Measurements from ENCODE around the gene DUXA. TPM values are rescaled to one million over a fixed set of nuclear protein-coding genes. Genes with fewer than 3 reads are reported as not detected.

DUXA gene
- total RNA-seq = not detected in 2 replicates

DNA sequence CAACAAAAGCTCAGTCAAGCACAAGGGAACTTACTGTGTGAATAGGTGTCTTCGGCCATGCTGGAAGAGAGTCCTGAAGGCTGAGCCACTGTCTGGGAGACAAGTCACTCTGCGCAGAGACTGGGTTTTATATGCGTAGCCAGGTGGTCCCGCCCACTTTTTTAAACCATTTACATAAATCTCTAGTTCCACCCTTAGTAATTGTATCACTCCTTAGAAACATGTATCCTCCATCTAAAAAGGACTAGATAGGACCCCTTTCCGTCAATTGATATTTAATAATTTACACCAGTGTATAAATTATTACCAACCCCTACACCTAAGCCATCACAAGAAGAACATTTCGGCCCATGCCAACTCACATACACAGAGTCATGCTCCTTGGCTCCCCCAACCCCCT, at the start of gene DUXA:
Gene DUXA (minus strand): TSS at position 101 of the 400 bp plus-strand sequence. CDS start 42 bp downstream, at position 59.

DNA sequence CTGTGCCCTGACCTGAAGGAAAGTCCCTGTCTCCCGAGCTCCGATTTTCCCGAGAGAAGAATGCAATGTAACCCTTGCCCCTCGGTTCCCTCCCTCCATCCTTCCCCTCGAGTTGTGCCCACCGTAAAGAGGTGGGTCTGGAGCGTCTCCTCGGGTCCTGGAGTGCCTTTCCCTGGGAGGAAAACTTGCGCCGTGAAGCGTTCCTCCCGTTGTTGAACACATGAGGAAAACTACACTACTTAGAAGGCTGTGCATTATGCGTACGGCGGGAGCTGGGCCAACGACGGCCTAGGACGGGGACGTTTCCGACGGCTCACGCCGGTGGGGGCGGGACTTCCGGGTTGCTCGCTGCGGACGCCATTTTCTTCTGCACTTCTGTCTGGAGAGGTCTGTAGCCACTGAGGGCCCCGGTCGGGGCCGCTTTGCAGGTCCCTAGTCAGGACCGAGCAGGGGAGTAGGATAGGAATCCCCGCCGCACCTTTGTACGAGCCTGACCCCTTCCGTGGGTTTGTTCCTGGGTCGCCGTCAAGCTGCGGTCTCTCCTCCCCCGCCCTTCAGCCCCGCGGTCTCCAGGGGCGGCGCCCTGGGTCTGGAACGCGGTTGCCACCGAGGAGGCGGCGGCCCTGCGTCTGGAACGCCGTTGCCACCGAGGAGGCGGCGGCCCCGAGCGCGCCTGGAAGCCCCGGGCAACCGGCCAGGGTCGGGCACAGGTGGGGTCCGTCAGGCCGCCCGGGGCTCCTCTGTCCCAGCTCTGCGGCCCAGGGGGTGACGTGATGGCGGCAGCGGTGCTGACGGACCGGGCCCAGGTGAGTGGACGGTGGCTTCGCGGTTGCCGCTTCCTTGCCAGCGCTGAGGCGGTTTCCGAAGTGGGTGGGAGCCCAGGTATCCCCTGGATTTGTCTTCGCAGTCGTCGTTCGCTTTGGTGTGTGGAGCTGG, 24.1 kb upstream of the DUXA start, which contains the start of gene ZNF264:
Gene ZNF264 (plus strand): TSS at position 360 of the 936 bp plus-strand sequence. CDS start 414 bp downstream, at position 774.

Small RNA genes within 50 kb of the gene (small RNA-seq; reads per million reads assigned to genes)
- gene AC025588.3 = not detected

Other genes with a start within 250 kb of the DUXA start
- not detected in 2 replicates for gene USP29, start 47.5 kb downstream of the DUXA start, total RNA-seq
- gene ZIM3, start 22.3 kb downstream of the DUXA start, total RNA-seq = not detected in 2 replicates
- gene ZNF264, start 24.0 kb upstream of the DUXA start, total RNA-seq = 42.8 and 53.8 TPM in 2 replicates
- 1.4 and 3.1 TPM in 2 replicates for gene AURKC, start 63.5 kb upstream of the DUXA start, total RNA-seq
- 35.4 and 40.4 TPM in 2 replicates for gene ZNF805, start 73.1 kb upstream of the DUXA start, total RNA-seq
- 95.8 and 102 TPM in 2 replicates for gene ZNF460, start 113.0 kb upstream of the DUXA start, total RNA-seq
- gene ZNF543, start 153.0 kb upstream of the DUXA start, total RNA-seq = 12.5 and 14.1 TPM in 2 replicates
- 12.6 TPM in 2 replicates for gene ZNF304, start 183.8 kb upstream of the DUXA start, total RNA-seq
- gene TRAPPC2B, start 196.1 kb upstream of the DUXA start, total RNA-seq = 13.0 and 15.3 TPM in 2 replicates
- 3.9 and 4.6 TPM in 2 replicates for gene ZNF547, start 196.1 kb upstream of the DUXA start, total RNA-seq
- gene ZNF548, start 222.4 kb upstream of the DUXA start, total RNA-seq = 22.7 and 29.4 TPM in 2 replicates
- gene ZNF17, start 243.7 kb upstream of the DUXA start, total RNA-seq = 12.9 and 16.9 TPM in 2 replicates